HCT116 (cell line): ENCODE measurements around the gene MIA2. TPM values are rescaled to one million over a fixed set of nuclear protein-coding genes. Genes with fewer than 3 reads are reported as not detected.

Experiments
- ATAC-seq: fragments of 200-7000 bp; cut with Tn5 transposase; 2 replicates; pipeline ENCODE4 v1.9.1; 2020; ENCODE audit warnings: mild to moderate bottlenecking, moderate library complexity
- BruUV-seq: library from RNA; stranded (reverse); fragments of 400-500 nt; replicated peaks from 2 replicates; lab custom pipeline; 2021; lab: Mats Ljungman, UMichigan
- CTCF ChIA-PET: fragments of 300-600 bp; sonication (Branson Sonifier 250); formaldehyde crosslinking; loops from one replicate; lab custom pipeline; 2021; ENCODE audit warnings: antibody characterized with exemption; lab: Charles Lee
- POLR2A ChIA-PET: fragments of 300-600, 350-600 bp; sonication (Branson Sonifier 250); formaldehyde crosslinking; loops from one replicate; lab custom pipeline; 2021; ENCODE audit warnings: antibody characterized with exemption; lab: Charles Lee
- RAD21 ChIA-PET, 2 experiments: fragments of 300-600 bp; sonication (Branson Sonifier 250); formaldehyde crosslinking; loops; one replicate each; lab custom pipeline; 2023; ENCODE audit warnings: low total read pairs in 2 of 2; ENCODE audit not compliant: uncharacterized antibody in 2 of 2, unreplicated experiment in 2 of 2, low non-redundant PET in 1 of 2; lab: Charles Lee
- DNase-seq: peaks from one replicate; pipeline ENCODE4 v3.0.0-alpha.2; 2010; ENCODE audit warnings: low read depth, low spot score
- H2AFZ ChIP-seq: fragments of 200-600 bp; shearing (Covaris generic), sonication (generic); 2 replicates; pipeline ENCODE4 v1.6.1; 2017; ENCODE audit warnings: low read depth, mixed run types, mixed read lengths, antibody characterized with exemption, low read length; ENCODE audit not compliant: poor library complexity, severe bottlenecking
- H3K27ac ChIP-seq: 2 replicates; pipeline ENCODE4 v1.5.1; 2012; ENCODE audit warnings: low read depth, low read length
- H3K27me3 ChIP-seq: fragments of 200-600 bp; sonication (generic); 2 replicates; pipeline ENCODE4 v1.6.1; 2016; ENCODE audit warnings: mixed run types, low read length, mixed read lengths; ENCODE audit not compliant: insufficient read depth
- H3K36me3 ChIP-seq, 2 experiments: fragments of 200-500 bp in 1 of 2; fragments of 200-600 bp in 1 of 2; sonication (Bioruptor generic) in 1 of 2; sonication (generic) in 1 of 2; 2 replicates each; pipeline versions ENCODE4 v1.5.1 to v1.6.1; 2014 to 2016; ENCODE audit warnings: low read length in 2 of 2, inconsistent platforms in 1 of 2, mixed read lengths in 1 of 2, mixed run types in 1 of 2; ENCODE audit not compliant: insufficient read depth in 2 of 2, control insufficient read depth in 1 of 2
- H3K4me1 ChIP-seq, 2 experiments: fragments of 200-600 bp in 1 of 2; sonication (generic) in 1 of 2; 2 replicates each; pipeline versions ENCODE4 v1.5.1 to v1.6.1; 2012 to 2017; ENCODE audit warnings: low read length in 2 of 2, inconsistent platforms in 1 of 2, mild to moderate bottlenecking in 1 of 2, mixed read lengths in 1 of 2, mixed run types in 1 of 2, moderate library complexity in 1 of 2; ENCODE audit not compliant: insufficient read depth in 2 of 2, control insufficient read depth in 1 of 2
- H3K4me2 ChIP-seq: fragments of 200-600 bp; sonication (generic); 2 replicates; pipeline ENCODE4 v1.6.1; 2017; ENCODE audit warnings: mixed run types, low read length, mixed read lengths
- H3K4me3 ChIP-seq, 2 experiments: fragments of 200-600 bp in 1 of 2; sonication (generic) in 1 of 2; replicated peaks in 1 of 2; 2 replicates each; pipeline ENCODE4 v1.5.1; 2011 to 2016; ENCODE audit warnings: low read length in 2 of 2, control low read depth in 1 of 2, low read depth in 1 of 2, mild to moderate bottlenecking in 1 of 2, mixed read lengths in 1 of 2, mixed run types in 1 of 2
- H3K79me2 ChIP-seq: fragments of 200-600 bp; sonication (generic); 2 replicates; pipeline ENCODE4 v1.6.1; 2017; ENCODE audit warnings: mild to moderate bottlenecking, mixed run types, low read length, moderate library complexity, mixed read lengths; ENCODE audit not compliant: insufficient read depth
- H3K9ac ChIP-seq: fragments of 200-600 bp; sonication (generic); 2 replicates; pipeline ENCODE4 v1.6.1; 2016; ENCODE audit warnings: low read length, mixed read lengths
- H3K9me2 ChIP-seq: fragments of 200-600 bp; sonication (generic), shearing (Covaris generic); 2 replicates; pipeline ENCODE4 v1.6.1; 2017; ENCODE audit warnings: mixed run types, mild to moderate bottlenecking, moderate library complexity; ENCODE audit not compliant: insufficient read depth
- H3K9me3 ChIP-seq, 2 experiments: fragments of 200-500 bp in 1 of 2; fragments of 200-600 bp in 1 of 2; sonication (Bioruptor generic) in 1 of 2; sonication (generic) in 1 of 2; 2 replicates each; pipeline ENCODE4 v1.6.1; 2014 to 2017; ENCODE audit warnings: low read length in 2 of 2, mixed read lengths in 2 of 2, inconsistent platforms in 1 of 2, low read depth in 1 of 2, mild to moderate bottlenecking in 1 of 2, mixed run types in 1 of 2, moderate library complexity in 1 of 2; ENCODE audit not compliant: control insufficient read depth in 1 of 2, insufficient read depth in 1 of 2
- H4K20me1 ChIP-seq: fragments of 200-600 bp; sonication (generic), shearing (Covaris generic); 2 replicates; pipeline ENCODE4 v1.6.1; 2017; ENCODE audit warnings: mixed run types, mild to moderate bottlenecking, moderate library complexity; ENCODE audit not compliant: insufficient read depth
- EZH2 ChIP-seq: fragments of 200-600 bp; sonication (generic); IDR thresholded peaks from 2 replicates; pipeline ENCODE4 v1.6.1; 2017; ENCODE audit warnings: antibody characterized with exemption, mixed run types
- FOSL1 ChIP-seq: IDR thresholded peaks from 2 replicates; pipeline ENCODE4 v1.6.1; 2012; ENCODE audit warnings: low read depth
- JUND ChIP-seq: IDR thresholded peaks from 2 replicates; pipeline ENCODE4 v1.6.1; 2012
- SRF ChIP-seq: IDR thresholded peaks from 2 replicates; pipeline ENCODE4 v1.6.1; 2012; ENCODE audit warnings: low read depth
- ZBTB33 ChIP-seq: IDR thresholded peaks from 2 replicates; pipeline ENCODE4 v1.6.1; 2011; ENCODE audit warnings: mild to moderate bottlenecking, low read length, moderate library complexity; ENCODE audit not compliant: insufficient replicate concordance; ENCODE audit errors: extremely low read depth
- ZNF274 ChIP-seq: fragments of 200-500 bp; sonication (Bioruptor generic); IDR thresholded peaks from 2 replicates; pipeline ENCODE4 v1.6.1; 2014; ENCODE audit warnings: mild to moderate bottlenecking, low read depth, low read length, inconsistent platforms
- intact Hi-C: fragments of 100-400 bp; cut with micrococcal nuclease; formaldehyde crosslinking; loops from 2 replicates; pipeline ENCODE4 v1.10.0; 2022
- total RNA-seq: library from RNA; stranded (reverse); gene quantifications from one replicate; pipeline ENCODE4 v1.2.1, GENCODE V29; 2021; ENCODE audit not compliant: unreplicated experiment
- TF ChIP-seq, protein P1 (sequence below): IDR thresholded peaks from 2 replicates; pipeline ENCODE4 v1.6.1; 2012

Gene MIA2
- total RNA-seq, 1 experiment from 2014 or later = 31.1 TPM

DNA sequence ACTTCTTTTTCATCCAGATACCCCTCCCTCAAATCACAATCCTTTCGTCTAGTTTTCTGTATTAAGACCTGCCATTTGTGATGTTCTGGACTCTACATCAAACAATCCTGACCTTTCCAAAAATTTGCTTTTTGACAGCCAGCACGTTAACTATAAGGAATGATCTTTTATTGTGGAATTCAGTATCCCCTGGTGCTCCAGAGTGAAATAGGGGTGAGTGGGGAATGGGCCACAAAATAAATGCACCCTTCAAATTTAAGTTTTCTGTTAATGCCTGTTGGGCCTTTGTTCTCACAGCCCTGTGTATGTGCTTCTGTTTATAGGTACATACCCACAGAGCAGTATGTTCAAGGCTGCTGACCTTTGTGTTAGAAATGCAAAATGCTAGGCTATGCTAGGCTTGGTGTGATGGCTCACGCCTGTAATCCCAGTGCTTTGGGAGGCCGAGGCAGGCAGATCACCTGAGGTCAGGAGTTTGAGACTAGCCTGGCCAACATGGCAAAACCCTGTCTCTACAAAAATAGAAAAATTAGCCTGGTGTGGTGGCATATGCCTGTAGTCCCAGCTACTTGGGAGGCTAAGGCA is 46.7 kb upstream of the MIA2 start:
- Histone ChIP-seq H3K4me1 (peaks cover 0 to 10% of the 10 kb centered on the region in 2 experiments; a peak in 3 of 4 replicates), H3K9me2 (no peaks in the 10 kb centered on the region), H3K4me2 (no peak overlapping the region), H3K27me3 (no peaks in the 10 kb centered on the region), H4K20me1 (peaks cover 12% of the 10 kb centered on the region; the same call in 1 of the 2 replicates), H3K36me3 (peaks cover 19 to 23% of the 10 kb centered on the region in 2 experiments; a peak in 3 of 4 replicates), H3K27ac (no peak overlapping the region; the same call in 1 of the 2 replicates), H3K9ac (no peak overlapping the region), H3K79me2 (peaks cover 6% of the 10 kb centered on the region; the same call in 1 of the 2 replicates), H3K9me3 (no peaks in the 10 kb centered on the region), H3K4me3 (no peak overlapping the region), H2AFZ (no peak overlapping the region)
- no peak for DNase-seq
- no TSS peak for BruUV-seq
- ChIA-PET RAD21 (no interaction called here), CTCF (no interaction called here), POLR2A (interaction anchor here (1.4 kb wide), 1 partner anchor 31 kb away, joined by 4 read pairs; no protein-coding TSS in a partner anchor)
- no peak for ATAC-seq
- TF ChIP-seq EZH2 (no peak), SRF (no peak), FOSL1 (no peak), ZNF274 (no peak), JUND (no peak), ZBTB33 (no peak)
- TF ChIP-seq, protein P1, sequence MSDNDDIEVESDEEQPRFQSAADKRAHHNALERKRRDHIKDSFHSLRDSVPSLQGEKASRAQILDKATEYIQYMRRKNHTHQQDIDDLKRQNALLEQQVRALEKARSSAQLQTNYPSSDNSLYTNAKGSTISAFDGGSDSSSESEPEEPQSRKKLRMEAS = no peak
- intact Hi-C loops = no loop called here
